ACC112 (cell line): ENCODE data around the gene ADH7.

Experiments
- H2AFZ ChIP-seq: fragments of 200-600 bp; sonication (generic); one replicate; pipeline ENCODE4 v1.6.0; 2017; ENCODE audit warnings: antibody characterized with exemption, low read length; ENCODE audit not compliant: unreplicated experiment
- H3K27ac ChIP-seq: fragments of 200-600 bp; sonication (generic); 2 replicates; pipeline ENCODE4 v1.5.1; 2014; ENCODE audit warnings: low read depth, mild to moderate bottlenecking, antibody characterized with exemption, low read length, moderate library complexity
- H3K27me3 ChIP-seq: fragments of 200-600 bp; sonication (generic); 2 replicates; pipeline ENCODE4 v1.6.1; 2014; ENCODE audit warnings: mild to moderate bottlenecking, antibody characterized with exemption, low read length, moderate library complexity, mixed read lengths; ENCODE audit not compliant: insufficient read depth
- H3K36me3 ChIP-seq: fragments of 200-600 bp; sonication (generic); 2 replicates; pipeline ENCODE4 v1.6.1; 2016; ENCODE audit warnings: mild to moderate bottlenecking, antibody characterized with exemption, low read length, moderate library complexity, mixed read lengths; ENCODE audit not compliant: insufficient read depth
- H3K4me1 ChIP-seq: fragments of 200-600 bp; sonication (generic); one replicate; pipeline ENCODE4 v1.6.1; 2016; ENCODE audit warnings: low read length, mixed read lengths; ENCODE audit not compliant: insufficient read depth, unreplicated experiment, control insufficient read depth
- H3K4me3 ChIP-seq: fragments of 200-600 bp; sonication (generic); 2 replicates; pipeline ENCODE4 v1.5.1; 2014; ENCODE audit warnings: mild to moderate bottlenecking, low read depth, low read length
- H3K79me2 ChIP-seq: fragments of 200-600 bp; sonication (generic); one replicate; pipeline ENCODE4 v1.6.0; 2016; ENCODE audit warnings: low read length; ENCODE audit not compliant: control insufficient read depth, unreplicated experiment, insufficient read depth

The ADH7 gene

DNA sequence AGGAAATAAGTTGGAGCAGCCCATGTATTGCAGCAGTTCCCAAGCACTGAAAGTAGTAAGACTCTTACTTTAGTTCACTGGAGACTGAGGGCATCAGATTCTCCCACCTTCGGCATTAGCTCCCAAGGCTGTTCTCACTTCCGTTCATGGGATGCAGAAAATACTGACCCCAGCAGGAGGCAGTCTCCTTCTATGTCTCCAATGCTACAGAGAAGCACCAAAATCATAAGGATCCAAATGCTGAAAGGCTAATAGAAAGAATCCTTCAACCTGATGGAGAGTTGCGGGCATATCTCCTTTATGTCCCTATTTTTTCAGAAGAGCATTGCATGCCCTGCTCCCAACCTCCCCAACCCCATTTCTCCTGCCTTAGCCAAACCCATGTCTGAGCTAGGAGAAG lies 32.4 kb downstream of the ADH7 start:
- Histone ChIP-seq H3K4me3 (no peak overlapping the region), H3K79me2 (no peaks in the 10 kb centered on the region), H3K27me3 (no peaks in the 10 kb centered on the region), H3K36me3 (no peaks in the 10 kb centered on the region), H2AFZ (no peak overlapping the region), H3K27ac (no peak overlapping the region), H3K4me1 (peaks cover 23% of the 10 kb centered on the region)

DNA sequence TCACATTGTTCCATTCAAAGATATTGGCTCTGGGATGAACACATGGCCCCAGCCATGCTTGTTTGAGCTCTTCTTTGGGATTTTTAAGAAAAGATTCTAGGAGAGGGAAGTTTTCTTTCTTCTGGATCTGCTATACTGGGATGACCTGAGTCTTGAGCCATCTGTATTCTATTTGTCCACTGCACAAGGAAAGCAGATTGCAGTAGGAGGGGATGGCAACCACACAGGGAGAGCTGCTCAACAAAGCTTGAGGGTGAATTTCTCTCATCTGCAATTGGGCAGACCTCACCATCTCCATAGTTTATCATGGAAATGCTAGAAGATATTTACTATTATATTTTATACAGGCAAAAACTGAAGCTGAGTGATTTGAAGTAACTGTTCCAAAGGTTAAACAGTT lies 34.3 kb downstream of the ADH7 start:
- Histone ChIP-seq H3K4me3 (no peak overlapping the region), H3K4me1 (peaks cover 26% of the 10 kb centered on the region), H3K27me3 (no peaks in the 10 kb centered on the region), H3K79me2 (no peaks in the 10 kb centered on the region), H3K36me3 (no peaks in the 10 kb centered on the region), H2AFZ (no peak overlapping the region), H3K27ac (no peak overlapping the region)

DNA sequence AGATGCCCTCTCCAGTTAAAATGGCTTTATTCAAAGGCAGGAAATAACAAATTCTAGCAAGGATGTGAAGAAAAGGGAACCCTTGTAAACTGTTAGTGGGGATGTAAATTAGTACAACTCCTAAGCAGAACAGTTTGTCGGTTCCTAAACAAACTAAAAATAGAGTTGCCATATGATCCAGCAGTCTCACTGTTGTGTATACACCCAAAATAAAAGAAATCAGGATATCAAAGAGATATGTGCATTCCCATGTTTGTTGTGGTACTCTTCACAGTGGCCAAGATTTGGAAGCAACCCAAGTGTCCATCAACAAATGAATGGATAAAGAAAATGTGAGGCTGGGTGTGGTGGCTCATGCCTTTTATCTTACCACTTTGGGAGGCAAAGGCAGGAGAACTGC lies 36.1 kb downstream of the ADH7 start:
- peaks cover 25% of the 10 kb centered on the region for H3K4me1 ChIP-seq
- no peak overlapping the region for H3K4me3 ChIP-seq
- no peak overlapping the region for H2AFZ ChIP-seq

DNA sequence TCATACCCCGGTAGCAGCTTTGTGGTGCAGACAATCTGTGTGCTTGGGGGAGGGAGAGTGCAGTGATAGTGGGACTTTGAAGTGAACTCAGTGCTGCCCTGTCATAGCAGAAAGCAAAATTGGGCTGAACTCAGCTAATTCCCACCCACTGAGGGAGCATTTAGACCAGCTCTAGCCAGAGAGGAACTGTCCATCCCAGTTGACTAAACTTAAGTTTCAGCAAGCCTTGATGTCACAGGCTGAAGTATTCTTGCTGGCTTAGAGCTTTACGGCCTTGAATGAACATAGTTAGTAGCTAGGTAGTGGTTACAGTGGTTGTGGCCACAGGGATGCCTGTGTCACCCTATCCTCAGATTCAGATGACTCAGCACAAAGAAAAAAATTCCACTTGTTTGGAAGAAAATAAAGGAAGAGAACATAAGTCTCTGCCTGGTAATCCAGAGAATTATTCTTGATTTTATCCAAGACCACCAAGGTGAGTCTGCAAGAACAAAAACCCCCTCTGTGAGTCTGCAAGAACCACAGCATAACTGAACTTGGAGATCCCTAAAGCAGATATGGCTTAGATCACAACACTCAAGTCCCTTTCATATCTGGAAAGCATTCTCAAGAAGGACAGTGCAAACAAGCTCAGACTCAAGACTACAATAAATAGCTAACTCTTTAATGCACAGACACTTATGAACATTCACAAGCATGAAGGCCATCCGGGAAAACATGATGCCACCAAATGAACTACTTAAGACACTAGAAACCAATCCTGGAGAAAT lies 39.4 kb downstream of the ADH7 start:
- H2AFZ ChIP-seq, result no peak overlapping the region

More for the DNA sequence above, 36.1 kb downstream of the ADH7 start:
- Histone ChIP-seq H3K79me2 (no peaks in the 10 kb centered on the region), H3K27me3 (no peaks in the 10 kb centered on the region), H3K27ac (no peak overlapping the region), H3K36me3 (no peaks in the 10 kb centered on the region)

DNA sequence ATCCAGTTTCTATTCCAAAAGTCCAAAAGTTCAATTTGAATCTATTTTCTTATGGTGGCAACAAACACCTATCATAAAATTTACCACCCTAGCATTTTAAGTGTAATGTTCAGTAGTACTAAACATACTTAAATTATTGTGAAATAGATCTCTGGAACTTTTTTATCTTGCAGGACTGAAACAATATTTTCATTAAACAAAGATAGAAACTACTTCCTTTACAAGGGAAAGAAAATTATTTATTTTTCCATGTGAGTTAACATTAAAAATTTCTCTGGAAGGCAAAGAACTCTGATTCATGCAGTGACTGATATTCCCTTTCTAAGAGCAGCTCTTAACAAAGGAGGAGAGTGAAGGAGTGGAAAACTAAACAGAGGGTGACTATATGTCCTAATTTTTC lies 40.2 kb downstream of the ADH7 start:
- Histone ChIP-seq H3K4me1 (peaks cover 16% of the 10 kb centered on the region), H3K4me3 (no peak overlapping the region), H2AFZ (no peak overlapping the region), H3K36me3 (no peaks in the 10 kb centered on the region), H3K27me3 (no peaks in the 10 kb centered on the region), H3K79me2 (no peaks in the 10 kb centered on the region), H3K27ac (peak overlapping the region; percentile 20)

More for the DNA sequence above, 39.4 kb downstream of the ADH7 start:
- Histone ChIP-seq H3K79me2 (no peaks in the 10 kb centered on the region), H3K36me3 (no peaks in the 10 kb centered on the region), H3K4me1 (peaks cover 16% of the 10 kb centered on the region), H3K27ac (peak overlapping the region; percentile 20), H3K4me3 (no peak overlapping the region), H3K27me3 (no peaks in the 10 kb centered on the region)

DNA sequence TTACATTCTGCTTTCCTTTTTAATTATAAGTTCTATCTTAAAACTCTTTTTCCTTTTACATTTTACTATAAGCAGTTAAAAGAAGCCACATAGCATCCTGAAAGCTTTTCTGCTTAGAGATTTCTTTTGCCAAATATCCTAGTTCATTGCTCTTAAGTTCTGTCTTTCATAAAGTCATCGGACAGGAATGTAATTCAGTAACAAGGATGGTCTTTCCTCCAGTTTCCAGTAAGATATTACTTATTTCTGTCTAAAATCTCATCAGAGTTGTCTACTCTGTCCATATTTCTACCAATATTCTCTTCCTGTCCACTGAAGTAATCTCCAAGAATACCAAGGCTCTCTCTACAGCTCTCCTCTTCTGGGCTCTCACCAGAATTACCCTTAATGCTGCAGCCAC lies 45.1 kb downstream of the ADH7 start:
- Histone ChIP-seq H3K4me1 (peaks cover 11% of the 10 kb centered on the region), H3K27ac (peak overlapping the region; percentile 7; the same call in 1 of the 2 replicates), H3K27me3 (no peaks in the 10 kb centered on the region), H3K79me2 (no peaks in the 10 kb centered on the region), H3K36me3 (no peaks in the 10 kb centered on the region), H3K4me3 (no peak overlapping the region), H2AFZ (no peak overlapping the region)

DNA sequence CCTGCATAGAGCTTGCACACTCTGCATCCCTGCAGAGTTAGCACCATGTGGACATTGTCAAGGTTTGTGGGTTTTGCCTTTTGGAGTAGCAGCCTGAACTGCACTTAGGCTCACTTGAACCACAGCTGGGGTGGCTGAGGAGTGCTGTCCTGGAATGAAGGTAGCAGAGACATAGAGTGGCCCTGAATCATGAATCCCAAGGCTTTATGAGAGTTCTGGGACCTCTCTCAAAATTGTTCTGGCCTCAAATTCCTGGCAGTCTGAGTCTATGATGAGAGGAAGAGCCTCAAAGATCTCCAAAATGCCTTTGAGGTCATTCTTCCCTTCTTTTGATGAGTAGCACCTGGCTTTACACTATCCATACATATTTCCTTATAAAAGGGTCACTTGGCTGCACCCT lies 45.5 kb downstream of the ADH7 start:
- Histone ChIP-seq H3K4me3 (no peak overlapping the region), H2AFZ (no peak overlapping the region), H3K27ac (peak overlapping the region; percentile 7; the same call in 1 of the 2 replicates), H3K79me2 (no peaks in the 10 kb centered on the region), H3K27me3 (no peaks in the 10 kb centered on the region), H3K36me3 (no peaks in the 10 kb centered on the region), H3K4me1 (peaks cover 10% of the 10 kb centered on the region)

DNA sequence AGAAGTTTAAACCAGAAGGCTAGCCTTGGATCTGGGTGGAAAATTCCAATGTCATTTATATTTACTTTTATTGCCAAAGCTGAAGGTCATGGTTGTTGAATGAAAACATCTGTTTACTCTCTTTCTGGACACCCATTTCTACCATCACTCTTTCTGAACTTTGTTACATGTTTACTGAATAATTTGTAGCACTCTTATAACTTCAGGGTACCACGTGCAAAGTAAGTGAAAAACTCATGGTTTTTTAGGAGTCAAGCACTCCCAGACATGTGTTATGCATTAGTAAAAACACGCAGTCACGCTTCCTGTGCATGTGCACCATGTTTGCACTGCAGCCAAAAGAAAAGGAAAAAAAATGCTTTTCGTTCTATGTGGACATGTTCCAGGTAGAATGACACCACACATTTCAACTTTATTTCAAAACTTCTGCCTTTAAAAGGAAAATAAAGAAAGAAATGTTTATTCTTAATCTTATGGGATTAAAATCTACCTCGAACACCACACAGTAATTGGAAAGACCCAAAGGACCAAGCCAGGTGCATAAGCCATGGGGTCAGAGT lies 51.2 kb downstream of the ADH7 start:
- Histone ChIP-seq H3K27ac (peak overlapping the region; percentile 65), H3K4me3 (no peak overlapping the region), H2AFZ (peak overlapping the region; percentile 76), H3K4me1 (peaks cover 25% of the 10 kb centered on the region), H3K27me3 (no peaks in the 10 kb centered on the region), H3K79me2 (no peaks in the 10 kb centered on the region), H3K36me3 (no peaks in the 10 kb centered on the region)

DNA sequence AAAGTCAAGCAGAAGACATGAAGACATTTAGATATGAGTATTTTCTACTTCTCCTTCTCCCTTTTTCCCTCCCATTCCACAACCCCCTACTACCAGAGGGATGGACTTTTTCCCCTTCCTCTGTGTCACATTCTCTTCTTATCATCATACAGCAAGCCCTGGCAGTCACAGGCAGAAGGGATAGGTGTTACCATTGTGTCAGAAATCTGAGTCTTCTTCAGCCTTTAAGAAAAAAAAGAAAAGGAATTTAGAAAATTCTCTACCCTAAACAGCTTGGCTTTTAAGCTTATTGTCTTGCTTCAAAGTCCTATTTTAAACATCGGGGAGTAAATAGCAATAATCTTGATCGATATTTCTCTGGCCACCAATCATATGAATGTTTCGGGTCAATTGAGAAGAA lies 51.7 kb downstream of the ADH7 start:
- H3K36me3 ChIP-seq, result no peaks in the 10 kb centered on the region
- peak overlapping the region; percentile 76 for H2AFZ ChIP-seq
- H3K27me3 ChIP-seq, result no peaks in the 10 kb centered on the region
- peaks cover 25% of the 10 kb centered on the region for H3K4me1 ChIP-seq
- no peaks in the 10 kb centered on the region for H3K79me2 ChIP-seq
- H3K4me3 ChIP-seq, result no peak overlapping the region
- peak overlapping the region; percentile 65 for H3K27ac ChIP-seq

DNA sequence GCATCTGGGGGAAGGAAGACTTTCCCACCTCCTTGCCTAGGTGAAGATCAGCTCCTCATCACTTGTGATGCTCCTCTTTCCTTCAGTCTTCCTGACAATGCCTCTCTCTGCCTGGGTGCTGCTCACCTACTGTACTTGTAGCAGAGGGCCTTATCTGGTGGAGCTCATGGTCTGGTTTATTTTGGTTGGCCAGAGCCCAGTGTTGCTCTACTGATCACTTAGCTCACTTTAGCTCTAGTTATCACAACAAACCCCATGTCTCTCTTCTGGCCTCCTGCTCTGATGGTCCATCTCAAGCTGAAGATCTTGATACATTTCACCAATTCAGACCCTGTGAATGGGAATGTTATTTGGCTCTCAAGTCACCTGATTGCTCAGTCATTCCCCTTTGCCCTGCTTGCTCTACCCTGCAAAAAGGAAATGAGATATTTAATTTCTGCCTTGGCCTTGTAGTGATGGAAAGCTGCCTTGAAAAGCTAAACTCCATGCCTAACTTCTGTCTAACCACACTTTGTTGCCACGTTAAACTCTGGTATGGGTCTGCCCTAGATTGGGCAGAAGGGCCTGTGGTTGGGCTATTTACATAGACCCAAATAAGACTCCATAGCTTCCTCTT lies 52.3 kb downstream of the ADH7 start:
- Histone ChIP-seq H3K27ac (no peak overlapping the region), H3K79me2 (no peaks in the 10 kb centered on the region), H3K4me3 (no peak overlapping the region), H3K36me3 (no peaks in the 10 kb centered on the region), H3K27me3 (no peaks in the 10 kb centered on the region), H2AFZ (no peak overlapping the region), H3K4me1 (peaks cover 25% of the 10 kb centered on the region)
